Endothelial cell of umbilical vein (primary cell): Measurements from ENCODE around the gene GRB2.

ENCODE experiments used
- CTCF ChIP-seq, 2 donors: IDR thresholded peaks; 1 replicate in 1 of 2; 2 replicates in 1 of 2; pipeline ENCODE4 v1.5.1; 2011; ENCODE audit warnings: low read length in 2 of 2, mild to moderate bottlenecking in 2 of 2, moderate library complexity in 2 of 2, control low read depth in 1 of 2, inconsistent platforms in 1 of 2, low read depth in 1 of 2; ENCODE audit not compliant: insufficient read depth in 1 of 2; ENCODE audit errors: extremely low read depth in 1 of 2
- FOS ChIP-seq: IDR thresholded peaks from 2 replicates; pipeline ENCODE4 v1.6.1; 2011; ENCODE audit warnings: mild to moderate bottlenecking, low read length, moderate library complexity, borderline replicate concordance; ENCODE audit not compliant: insufficient read depth
- MYC ChIP-seq: IDR thresholded peaks from one replicate; pipeline ENCODE4 v1.6.1; 2011; ENCODE audit warnings: mild to moderate bottlenecking, low read depth, low read length
- POLR2A ChIP-seq: IDR thresholded peaks from 2 replicates; pipeline ENCODE4 v1.6.1; 2012; ENCODE audit warnings: low read depth, mild to moderate bottlenecking, control low read depth, low read length
- POLR2AphosphoS5 ChIP-seq: IDR thresholded peaks from 2 replicates; pipeline ENCODE4 v1.6.1; 2012; ENCODE audit warnings: low read depth, mild to moderate bottlenecking, control low read depth, low read length, moderate library complexity; ENCODE audit not compliant: insufficient read depth

- TF ChIP-seq POLR2AphosphoS5 (no peak), POLR2A (no peak), CTCF (IDR thresholded peaks at IDR 0.05; ENCODE audit: extremely low read depth in 1 of 2, insufficient read depth in 1 of 2, low read depth in 1 of 2, low read length in 2 of 2) (no peak), FOS (no peak), MYC (no peak)
Measured at GRCh38 chr17:75271955-75272847, 133.3 kb downstream of the GRB2 start.
